A549 (cell line): ENCODE results near the gene SWAP70. TPM values are rescaled to one million over a fixed set of nuclear protein-coding genes. Genes with fewer than 3 reads are reported as not detected.

ENCODE experiments used
- ATAC-seq, 2 experiments: fragments of 200-7000 bp in 1 of 2; fragments of >200 bp in 1 of 2; cut with Nextera tagmentation in 1 of 2; cut with Tn5 transposase in 1 of 2; 3 replicates each; pipeline versions ENCODE4 v1.8.0 to v1.9.1; 2018 to 2020; ENCODE audit warnings: mild to moderate bottlenecking in 1 of 2, moderate library complexity in 1 of 2
- CTCF ChIA-PET: fragments of 300-600 bp; sonication (Branson Sonifier 250); formaldehyde crosslinking; extraction: SDS; loops from one replicate; lab custom pipeline; 2021; ENCODE audit warnings: antibody characterized with exemption, inconsistent platforms; lab: Yijun Ruan, JAX
- POLR2A ChIA-PET: fragments of 350-600 bp; formaldehyde crosslinking; extraction: SDS; loops from one replicate; lab custom pipeline; 2021; ENCODE audit warnings: antibody characterized with exemption, inconsistent platforms; lab: Yijun Ruan, JAX
- DNase-seq, 2 experiments: peaks; one replicate each; pipeline versions ENCODE4 v3.0.0 to v3.0.0-alpha.2; 2011 to 2016; ENCODE audit warnings: low read depth in 1 of 2, low spot score in 1 of 2
- FAIRE-seq: peaks from 2 replicates; lab custom pipeline; 2011; peaks lifted over from hg19 to GRCh38; lab: Jason Lieb, UNC
- H3K27ac ChIP-seq, 2 experiments: fragments of >200 bp; sonication (Bioruptor Twin); formaldehyde crosslinking; 3 replicates each; pipeline ENCODE4 v1.5.1; 2016 to 2017
- H3K4me1 ChIP-seq: fragments of >200 bp; sonication (Bioruptor Twin); formaldehyde crosslinking; 3 replicates; pipeline ENCODE4 v1.6.1; 2016
- H3K4me2 ChIP-seq: fragments of >200 bp; sonication (Bioruptor Twin); formaldehyde crosslinking; 3 replicates; pipeline ENCODE4 v1.6.1; 2016
- H3K4me3 ChIP-seq: fragments of >200 bp; sonication (Bioruptor Twin); formaldehyde crosslinking; 3 replicates; pipeline ENCODE4 v1.5.1; 2016
- H3K9me3 ChIP-seq: fragments of >200 bp; sonication (Bioruptor Twin); formaldehyde crosslinking; 3 replicates; pipeline ENCODE4 v1.6.1; 2016
- CBX2 ChIP-seq: fragments of 200-600 bp; sonication (generic); IDR thresholded peaks from 2 replicates; pipeline ENCODE4 v1.6.1; 2016; ENCODE audit warnings: low read depth, mild to moderate bottlenecking, borderline replicate concordance
- CBX8 ChIP-seq: fragments of 200-600 bp; sonication (generic); IDR thresholded peaks from 2 replicates; pipeline ENCODE4 v1.6.1; 2016
- CEBPB ChIP-seq, 2 experiments: fragments of >200 bp in 1 of 2; sonication (Bioruptor Twin) in 1 of 2; formaldehyde crosslinking in 1 of 2; IDR thresholded peaks; 2 replicates each; pipeline ENCODE4 v1.6.1; 2012 to 2016
- EHF ChIP-seq: fragments of 250-450 bp; sonication (Bioruptor Pico); IDR thresholded peaks from 2 replicates; pipeline ENCODE4 v1.5.0; 2020; ENCODE audit warnings: mild to moderate bottlenecking
- EHMT2 ChIP-seq: fragments of 200-600 bp; sonication (generic); IDR thresholded peaks from 2 replicates; pipeline ENCODE4 v1.6.1; 2016; ENCODE audit warnings: antibody characterized with exemption, low read depth, mild to moderate bottlenecking, moderate library complexity
- EP300 ChIP-seq, 2 experiments: fragments of >200 bp; sonication (Bioruptor Twin); formaldehyde crosslinking; IDR thresholded peaks; 2 replicates in 1 of 2; 3 replicates in 1 of 2; pipeline ENCODE4 v1.6.1; 2016 to 2017
- FOSL2 ChIP-seq, 2 experiments: fragments of 450-650 bp in 1 of 2; fragments of >200 bp in 1 of 2; sonication (Bioruptor Twin) in 1 of 2; formaldehyde crosslinking; IDR thresholded peaks; 2 replicates each; pipeline versions ENCODE4 v1.5.0 to v1.6.1; 2016 to 2020; ENCODE audit warnings: mild to moderate bottlenecking in 1 of 2, moderate library complexity in 1 of 2
- GATA3 ChIP-seq: IDR thresholded peaks from 2 replicates; pipeline ENCODE4 v1.6.1; 2012; ENCODE audit warnings: borderline replicate concordance
- HMGXB4 ChIP-seq: fragments of 250-450 bp; sonication (Bioruptor Pico); IDR thresholded peaks from 2 replicates; pipeline ENCODE4 v1.5.0; 2021; ENCODE audit warnings: mild to moderate bottlenecking, moderate library complexity, borderline replicate concordance
- HOXA7 ChIP-seq: fragments of 250-450 bp; sonication (Bioruptor Pico); IDR thresholded peaks from 2 replicates; pipeline ENCODE4 v1.5.0; 2020; ENCODE audit warnings: mild to moderate bottlenecking, moderate library complexity
- JUN ChIP-seq, 2 experiments: fragments of >200 bp; sonication (Bioruptor Twin); formaldehyde crosslinking; IDR thresholded peaks; 2 replicates in 1 of 2; 3 replicates in 1 of 2; pipeline ENCODE4 v1.6.1; 2016 to 2017
- JUNB ChIP-seq: fragments of >200 bp; sonication (Bioruptor Twin); formaldehyde crosslinking; IDR thresholded peaks from 2 replicates; pipeline ENCODE4 v1.6.1; 2016
- KDM5A ChIP-seq: fragments of 200-600 bp; sonication (generic); IDR thresholded peaks from 2 replicates; pipeline ENCODE4 v1.6.1; 2016; ENCODE audit warnings: antibody characterized with exemption, mild to moderate bottlenecking
- MAFK ChIP-seq: fragments of 450-650 bp; IDR thresholded peaks from 2 replicates; pipeline ENCODE4 v1.6.1; 2014; ENCODE audit not compliant: partially characterized antibody
- MYC ChIP-seq: IDR thresholded peaks from 2 replicates; pipeline ENCODE4 v1.6.1; 2012; ENCODE audit warnings: mild to moderate bottlenecking, inconsistent platforms, low read length, improper control_type of control experiment, borderline replicate concordance
- NPAS2 ChIP-seq: fragments of 250-450 bp; sonication (Bioruptor Pico); IDR thresholded peaks from 2 replicates; pipeline ENCODE4 v1.8.0; 2022; ENCODE audit warnings: mild to moderate bottlenecking, moderate library complexity, borderline replicate concordance
- PHF8 ChIP-seq: fragments of 200-600 bp; sonication (generic); IDR thresholded peaks from 2 replicates; pipeline ENCODE4 v1.6.1; 2016; ENCODE audit warnings: low read depth, mild to moderate bottlenecking, antibody characterized with exemption, moderate library complexity, borderline replicate concordance
- POLR2A ChIP-seq: IDR thresholded peaks from 2 replicates; pipeline ENCODE4 v1.6.1; 2012; ENCODE audit warnings: mild to moderate bottlenecking, low read length
- RCOR1 ChIP-seq: fragments of 150-350 bp; IDR thresholded peaks from 2 replicates; pipeline ENCODE4 v1.6.1; 2014; ENCODE audit warnings: antibody characterized with exemption, low read length, low read depth
- RFX5 ChIP-seq: fragments of 450-650 bp; IDR thresholded peaks from 2 replicates; pipeline ENCODE4 v1.7.1; 2014; ENCODE audit warnings: antibody characterized with exemption, mild to moderate bottlenecking, moderate library complexity
- SREBF2 ChIP-seq: fragments of 450-650 bp; IDR thresholded peaks from 2 replicates; pipeline ENCODE4 v1.6.1; 2014; ENCODE audit warnings: mild to moderate bottlenecking, moderate library complexity
- ZC3H11A ChIP-seq: fragments of 450-650 bp; IDR thresholded peaks from 2 replicates; pipeline ENCODE4 v1.6.1; 2014; ENCODE audit warnings: antibody characterized with exemption, mild to moderate bottlenecking
- ZNF302 ChIP-seq: fragments of 250-450 bp; sonication (Bioruptor Pico); IDR thresholded peaks from 2 replicates; pipeline ENCODE4 v1.9.0; 2021; ENCODE audit warnings: inconsistent platforms, mild to moderate bottlenecking, moderate library complexity
- WGBS: methylation state at CpG from one replicate; pipeline ENCODE4 v1.1.6; 2017; ENCODE audit errors: missing lambda C conversion rate; 5-methylcytosine and 5-hydroxymethylcytosine counted together
- polyA plus RNA-seq, 4 experiments: library from polyadenylated mRNA; depleted of rRNA in 3 of 4; stranded (reverse); fragments of >200 nt; fragmentation: RNase III in 1 of 4; extraction: RNeasy Plus Mini Kit Qiagen cat#74134 plus additional on column Dnase treatment in 1 of 4; gene quantifications; 2 replicates in 3 of 4; 3 replicates in 1 of 4; pipeline ENCODE4 v1.2.3, GENCODE V29; 2011 to 2017
- TF ChIP-seq, protein P1 (sequence below): IDR thresholded peaks from 2 replicates; pipeline ENCODE4 v1.6.1; 2012; ENCODE audit warnings: low read depth, borderline replicate concordance
- TF ChIP-seq, protein P2 (sequence below): fragments of 250-450 bp; sonication (Bioruptor Pico); IDR thresholded peaks from 2 replicates; pipeline ENCODE4 v1.5.0; 2020; ENCODE audit warnings: low read depth, mild to moderate bottlenecking, moderate library complexity

The SWAP70 gene
- polyA plus RNA-seq, 2 of the 4 experiments (the other 2 are of a cell fraction) = 24.5 to 25.5 TPM

DNA sequence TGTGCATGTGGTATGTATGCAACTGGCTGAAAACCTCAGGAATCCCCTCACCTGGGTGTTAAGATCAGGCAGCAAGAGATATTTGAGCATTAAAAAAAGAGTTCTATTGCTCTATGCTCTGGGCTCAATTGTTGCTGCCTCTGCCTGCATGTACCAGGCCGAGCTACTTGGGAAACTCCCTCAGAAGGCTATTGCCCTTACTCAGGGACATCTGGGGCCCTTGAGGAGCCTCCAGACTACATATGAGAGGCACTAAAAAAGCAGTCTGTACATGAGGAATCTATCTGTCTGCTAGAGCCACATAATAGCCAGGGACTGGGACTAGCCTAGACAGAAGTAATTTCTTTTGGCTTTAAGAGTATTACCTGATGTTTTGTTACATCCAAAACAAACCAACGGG, 120.1 kb downstream of the SWAP70 start:
- ChIA-PET POLR2A (no interaction called here), CTCF (interaction anchor here (1.1 kb wide), 1 partner anchor 36 kb away, joined by 3 read pairs; no protein-coding TSS in a partner anchor)
- FAIRE-seq (no peak), DNase-seq (no peak), ATAC-seq (no peak; a peak in 1 of 6 replicates)
- WGBS = 83% methylated on average over 2 of the region's 2 CpGs
- H3K9me3 ChIP-seq = no peaks in the 10 kb centered on the region
- H3K27ac ChIP-seq = no peak overlapping the region
- H3K4me2 ChIP-seq = no peak overlapping the region
- H3K4me3 ChIP-seq = no peak overlapping the region
- no peaks in the 10 kb centered on the region for H3K4me1 ChIP-seq
- TF ChIP-seq CBX2 (no peak), GATA3 (no peak), RCOR1 (no peak), ZC3H11A (no peak), EHMT2 (no peak), JUN (IDR thresholded peaks at IDR 0.05) (no peak), MYC (no peak), RFX5 (no peak), JUNB (no peak), CBX8 (no peak), HOXA7 (CRISPR knock-in tag) (no peak), EHF (CRISPR knock-in tag) (no peak), SREBF2 (no peak)
- TF ChIP-seq, protein P1, sequence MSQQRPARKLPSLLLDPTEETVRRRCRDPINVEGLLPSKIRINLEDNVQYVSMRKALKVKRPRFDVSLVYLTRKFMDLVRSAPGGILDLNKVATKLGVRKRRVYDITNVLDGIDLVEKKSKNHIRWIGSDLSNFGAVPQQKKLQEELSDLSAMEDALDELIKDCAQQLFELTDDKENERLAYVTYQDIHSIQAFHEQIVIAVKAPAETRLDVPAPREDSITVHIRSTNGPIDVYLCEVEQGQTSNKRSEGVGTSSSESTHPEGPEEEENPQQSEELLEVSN = no peak
- TF ChIP-seq, protein P2, sequence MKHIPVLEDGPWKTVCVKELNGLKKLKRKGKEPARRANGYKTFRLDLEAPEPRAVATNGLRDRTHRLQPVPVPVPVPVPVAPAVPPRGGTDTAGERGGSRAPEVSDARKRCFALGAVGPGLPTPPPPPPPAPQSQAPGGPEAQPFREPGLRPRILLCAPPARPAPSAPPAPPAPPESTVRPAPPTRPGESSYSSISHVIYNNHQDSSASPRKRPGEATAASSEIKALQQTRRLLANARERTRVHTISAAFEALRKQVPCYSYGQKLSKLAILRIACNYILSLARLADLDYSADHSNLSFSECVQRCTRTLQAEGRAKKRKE (CRISPR knock-in tag) = no peak

- Histone ChIP-seq H3K4me2 (no peak overlapping the region), H3K27ac (no peak overlapping the region), H3K4me1 (no peaks in the 10 kb centered on the region), H3K9me3 (no peaks in the 10 kb centered on the region)
- POLR2A ChIA-PET = no interaction called here
- no peak for DNase-seq
- ATAC-seq = no peak
- TF ChIP-seq MAFK (no peak), KDM5A (no peak), CEBPB (IDR thresholded peaks at IDR 0.05) (no peak), EHF (CRISPR knock-in tag) (no peak), PHF8 (no peak), EP300 (IDR thresholded peaks at IDR 0.05) (no peak)
- TF ChIP-seq, protein P1 = no peak
- TF ChIP-seq, all 56 proteins: peak for 0
- H3K4me3 ChIP-seq = no peak overlapping the region
- 82% methylated on average over 6 of the region's 6 CpGs for WGBS
- CTCF ChIA-PET = interaction anchor here (0.6 to 0.9 kb wide), 2 partner anchors 27 to 126 kb away, joined by 3 to 4 read pairs; no protein-coding TSS in a partner anchor
- FAIRE-seq = no peak
These were observed 120.9 kb downstream of the SWAP70 start for GRCh38 chr11:9784602-9785315.

DNA sequence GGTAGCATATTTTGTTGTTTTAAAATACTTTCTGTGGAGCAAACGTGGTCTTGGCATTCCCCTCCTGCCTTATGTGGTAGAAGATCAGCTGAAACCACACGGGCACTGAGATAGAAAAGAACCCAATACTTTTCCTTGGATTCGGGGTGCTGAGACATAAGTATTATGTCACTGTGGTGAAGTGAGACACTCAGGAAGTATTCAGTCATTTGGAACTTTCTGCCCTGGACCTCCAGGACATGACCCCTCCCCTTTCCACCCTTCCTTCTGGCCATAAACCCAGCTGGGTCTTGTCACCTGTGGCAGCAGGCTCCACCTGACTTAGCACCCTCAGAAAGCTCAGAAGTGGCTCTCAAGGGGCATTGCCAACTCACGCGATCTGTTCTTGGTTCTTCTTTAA, 123.4 kb downstream of the SWAP70 start:
- H3K9me3 ChIP-seq = no peaks in the 10 kb centered on the region
- DNase-seq = no peak
- no peak for TF ChIP-seq POLR2A
- no peak for TF ChIP-seq NPAS2 (CRISPR knock-in tag)
- no peak for TF ChIP-seq HOXA7 (CRISPR knock-in tag)
- TF ChIP-seq FOSL2 (IDR thresholded peaks at IDR 0.05) = no peak
- TF ChIP-seq FOSL2 (CRISPR knock-in tag; IDR thresholded peaks at IDR 0.05) = no peak
- no peak for TF ChIP-seq ZNF302 (CRISPR knock-in tag)
- TF ChIP-seq HMGXB4 (CRISPR knock-in tag) = no peak
- no peak for ATAC-seq
- CTCF ChIA-PET = interaction anchor here (0.8 to 2.2 kb wide), 3 partner anchors 10 to 521 kb away, joined by 3 to 7 read pairs (median 3); no protein-coding TSS in a partner anchor
- POLR2A ChIA-PET = no interaction called here
- no peak overlapping the region for H3K4me3 ChIP-seq
- no peak overlapping the region for H3K4me2 ChIP-seq
- no peak overlapping the region for H3K27ac ChIP-seq
- 95% methylated on average over 5 of the region's 5 CpGs for WGBS
- no peak for FAIRE-seq
- no peaks in the 10 kb centered on the region for H3K4me1 ChIP-seq
